Neural cell (in vitro differentiated cells): Measurements from ENCODE around the gene MVD.

Source experiments
- CTCF ChIP-seq: fragments of 450-650 bp; IDR thresholded peaks from 2 replicates; pipeline ENCODE4 v1.5.1; 2014; ENCODE audit warnings: antibody characterized with exemption, mild to moderate bottlenecking, moderate library complexity; ENCODE audit not compliant: poor library complexity, severe bottlenecking
- EP300 ChIP-seq: fragments of 450-650 bp; conservative IDR thresholded peaks from 2 replicates; pipeline ENCODE4 v1.6.1; 2014; ENCODE audit warnings: antibody characterized with exemption, mild to moderate bottlenecking, moderate library complexity; ENCODE audit not compliant: poor library complexity, severe bottlenecking
- POLR2AphosphoS5 ChIP-seq: IDR thresholded peaks from 2 replicates; pipeline ENCODE4 v1.6.1; 2012
- REST ChIP-seq: IDR thresholded peaks from 2 replicates; pipeline ENCODE4 v1.6.1; 2012; ENCODE audit warnings: borderline replicate concordance
- TAF1 ChIP-seq: IDR thresholded peaks from 2 replicates; pipeline ENCODE4 v1.6.1; 2012; ENCODE audit warnings: low read depth

- no peak for TF ChIP-seq CTCF
- no peak for TF ChIP-seq TAF1
- no peak for TF ChIP-seq REST
- TF ChIP-seq POLR2AphosphoS5, result no peak
- TF ChIP-seq EP300, result no peak
Measured at GRCh38 chr16:88677721-88678120, 14.8 kb upstream of the MVD start.
